ENCODE results near the gene OLA1. TPM values are rescaled to one million over a fixed set of nuclear protein-coding genes. Genes with fewer than 3 reads are reported as not detected.

OLA1 gene
- total RNA-seq, 1 experiment from 2014 or later: 182 TPM

GRCh38 chr2:174183076-174183475, 65.3 kb downstream of the OLA1 start:
- ChIA-PET CTCF (no interaction called here), POLR2A (ENCODE audit: unreplicated experiment) (no interaction called here)
- Histone ChIP-seq H4K20me1 (ENCODE audit: low read length) (no peaks in the 10 kb centered on the region), H3K4me3 (ENCODE audit: low read length) (no peak overlapping the region), H3K9ac (ENCODE audit: low read length) (no peak overlapping the region), H3K36me3 (ENCODE audit: low read depth, low read length) (peaks cover 3% of the 10 kb centered on the region; the same call in 1 of the 2 replicates), H3K9me2 (replicated peaks; ENCODE audit: low read length) (no peaks in the 10 kb centered on the region), H3K27ac (ENCODE audit: low read length) (no peak overlapping the region), H3F3A (ENCODE audit: low read length, unreplicated experiment) (no peaks in the 10 kb centered on the region), H3K79me2 (ENCODE audit: low read length) (peaks cover 60% of the 10 kb centered on the region), H3K4me2 (ENCODE audit: low read length) (no peak overlapping the region), H3K4me1 (ENCODE audit: insufficient read depth, low read length) (no peaks in the 10 kb centered on the region; the same call in 1 of the 2 replicates), H3K9me3 (ENCODE audit: low read length) (no peaks in the 10 kb centered on the region), H3K27me3 (ENCODE audit: low read length) (no peaks in the 10 kb centered on the region), H2AFZ (ENCODE audit: low read length) (no peak overlapping the region)
- ATAC-seq (no peak), DNase-seq (no peak)
- no peak for TF ChIP-seq EZH2 (IDR thresholded peaks at IDR 0.05; ENCODE audit: low read length, unreplicated experiment)
- no peak for TF ChIP-seq EZH2phosphoT487 (IDR thresholded peaks at IDR 0.05; ENCODE audit: borderline replicate concordance, low read length)
- TF ChIP-seq CTCF (conservative IDR thresholded peaks at IDR 0.05; ENCODE audit: low read depth, low read length): no peak
- BruUV-seq (replicated peaks): no TSS peak
- intact Hi-C loops (cut with micrococcal nuclease): no loop called here

- Histone ChIP-seq H3K9me2 (replicated peaks; ENCODE audit: low read length) (no peaks in the 10 kb centered on the region), H3F3A (ENCODE audit: low read length, unreplicated experiment) (no peaks in the 10 kb centered on the region), H3K4me3 (ENCODE audit: low read length) (no peak overlapping the region), H3K27ac (ENCODE audit: low read length) (no peak overlapping the region), H3K4me2 (ENCODE audit: low read length) (no peak overlapping the region), H3K9me3 (ENCODE audit: low read length) (no peaks in the 10 kb centered on the region), H3K4me1 (ENCODE audit: insufficient read depth, low read length) (no peaks in the 10 kb centered on the region; the same call in 1 of the 2 replicates), H3K9ac (ENCODE audit: low read length) (no peak overlapping the region), H3K79me2 (ENCODE audit: low read length) (peaks cover 54% of the 10 kb centered on the region), H3K36me3 (ENCODE audit: low read depth, low read length) (peaks cover 3% of the 10 kb centered on the region; the same call in 1 of the 2 replicates), H3K27me3 (ENCODE audit: low read length) (no peaks in the 10 kb centered on the region), H2AFZ (ENCODE audit: low read length) (no peak overlapping the region), H4K20me1 (ENCODE audit: low read length) (no peaks in the 10 kb centered on the region)
- intact Hi-C loops (cut with micrococcal nuclease): no loop called here
- ChIA-PET POLR2A (ENCODE audit: unreplicated experiment) (no interaction called here), CTCF (no interaction called here)
- ATAC-seq (no peak), DNase-seq (no peak)
- TF ChIP-seq EZH2phosphoT487 (IDR thresholded peaks at IDR 0.05; ENCODE audit: borderline replicate concordance, low read length): no peak
- BruUV-seq (replicated peaks): no TSS peak
Observed at GRCh38 chr2:174181368-174181767, 67.0 kb downstream of the OLA1 start.

- Histone ChIP-seq H3K9ac (ENCODE audit: low read length) (no peak overlapping the region), H3K9me3 (ENCODE audit: low read length) (no peaks in the 10 kb centered on the region), H3K36me3 (ENCODE audit: low read depth, low read length) (peaks cover 3% of the 10 kb centered on the region; the same call in 1 of the 2 replicates), H4K20me1 (ENCODE audit: low read length) (no peaks in the 10 kb centered on the region), H3K9me2 (replicated peaks; ENCODE audit: low read length) (no peaks in the 10 kb centered on the region), H3F3A (ENCODE audit: low read length, unreplicated experiment) (no peaks in the 10 kb centered on the region), H3K4me2 (ENCODE audit: low read length) (no peak overlapping the region), H3K4me1 (ENCODE audit: insufficient read depth, low read length) (no peaks in the 10 kb centered on the region; the same call in 1 of the 2 replicates), H2AFZ (ENCODE audit: low read length) (no peak overlapping the region), H3K27ac (ENCODE audit: low read length) (no peak overlapping the region), H3K27me3 (ENCODE audit: low read length) (no peaks in the 10 kb centered on the region), H3K4me3 (ENCODE audit: low read length) (no peak overlapping the region), H3K79me2 (ENCODE audit: low read length) (peaks cover 52% of the 10 kb centered on the region)
- ATAC-seq (peak; percentile 78), DNase-seq (peak; percentile 35)
- no peak for TF ChIP-seq EZH2phosphoT487 (IDR thresholded peaks at IDR 0.05; ENCODE audit: borderline replicate concordance, low read length)
- no peak for TF ChIP-seq EZH2 (IDR thresholded peaks at IDR 0.05; ENCODE audit: low read length, unreplicated experiment)
- no peak for TF ChIP-seq CTCF (conservative IDR thresholded peaks at IDR 0.05; ENCODE audit: low read depth, low read length)
- POLR2A ChIA-PET (ENCODE audit: unreplicated experiment): no interaction called here
- intact Hi-C loops (cut with micrococcal nuclease): no loop called here
- BruUV-seq (replicated peaks): no TSS peak
- CTCF ChIA-PET: no interaction called here
Observed at GRCh38 chr2:174180726-174181236, 67.6 kb downstream of the OLA1 start.

Measured in PC-3 (cell line).